HL-60 (cell line): ENCODE measurements around the gene TNPO3.

Experiments used
- DNase-seq, 2 experiments: peaks; one replicate each; pipeline ENCODE4 v3.0.0-alpha.2; 2010 to 2020; ENCODE audit warnings: low read depth in 1 of 2, low spot score in 1 of 2
- H3K27ac ChIP-seq: fragments of 250-450 bp; sonication (Bioruptor Pico); replicated peaks from 2 replicates; pipeline ENCODE4 v1.5.1; 2020; ENCODE audit warnings: mild to moderate bottlenecking, moderate library complexity
- H3K27me3 ChIP-seq: fragments of 250-450 bp; sonication (Bioruptor Pico); 2 replicates; pipeline ENCODE4 v1.5.1; 2021; ENCODE audit warnings: mild to moderate bottlenecking, moderate library complexity; ENCODE audit not compliant: insufficient read depth, poor library complexity, severe bottlenecking
- H3K4me3 ChIP-seq: replicated peaks from 2 replicates; pipeline ENCODE4 v1.5.1; 2011; ENCODE audit warnings: mild to moderate bottlenecking, control low read depth, low read length; ENCODE audit not compliant: insufficient read depth
- CTCF ChIP-seq: IDR thresholded peaks from one replicate; pipeline ENCODE4 v1.5.1; 2011; ENCODE audit warnings: low read length, control low read depth, inconsistent platforms; ENCODE audit not compliant: insufficient read depth
- GABPA ChIP-seq: IDR thresholded peaks from 2 replicates; pipeline ENCODE4 v1.6.1; 2012; ENCODE audit warnings: low read depth
- POLR2AphosphoS5 ChIP-seq: IDR thresholded peaks from 2 replicates; pipeline ENCODE4 v1.6.1; 2012; ENCODE audit warnings: low read depth
- SPI1 ChIP-seq: IDR thresholded peaks from 2 replicates; pipeline ENCODE4 v1.6.1; 2012; ENCODE audit warnings: low read depth, mild to moderate bottlenecking, borderline replicate concordance
- TF ChIP-seq, protein P1 (sequence below): IDR thresholded peaks from 2 replicates; pipeline ENCODE4 v1.6.1; 2012; ENCODE audit warnings: low read depth; ENCODE audit not compliant: insufficient replicate concordance

Gene TNPO3

GRCh38 chr7:128948312-128948973, 106.5 kb downstream of the TNPO3 start:
- TF ChIP-seq POLR2AphosphoS5 (peak; percentile 98), GABPA (no peak; the same call in 1 of the 2 replicates), CTCF (no peak)
- TF ChIP-seq, protein P1, sequence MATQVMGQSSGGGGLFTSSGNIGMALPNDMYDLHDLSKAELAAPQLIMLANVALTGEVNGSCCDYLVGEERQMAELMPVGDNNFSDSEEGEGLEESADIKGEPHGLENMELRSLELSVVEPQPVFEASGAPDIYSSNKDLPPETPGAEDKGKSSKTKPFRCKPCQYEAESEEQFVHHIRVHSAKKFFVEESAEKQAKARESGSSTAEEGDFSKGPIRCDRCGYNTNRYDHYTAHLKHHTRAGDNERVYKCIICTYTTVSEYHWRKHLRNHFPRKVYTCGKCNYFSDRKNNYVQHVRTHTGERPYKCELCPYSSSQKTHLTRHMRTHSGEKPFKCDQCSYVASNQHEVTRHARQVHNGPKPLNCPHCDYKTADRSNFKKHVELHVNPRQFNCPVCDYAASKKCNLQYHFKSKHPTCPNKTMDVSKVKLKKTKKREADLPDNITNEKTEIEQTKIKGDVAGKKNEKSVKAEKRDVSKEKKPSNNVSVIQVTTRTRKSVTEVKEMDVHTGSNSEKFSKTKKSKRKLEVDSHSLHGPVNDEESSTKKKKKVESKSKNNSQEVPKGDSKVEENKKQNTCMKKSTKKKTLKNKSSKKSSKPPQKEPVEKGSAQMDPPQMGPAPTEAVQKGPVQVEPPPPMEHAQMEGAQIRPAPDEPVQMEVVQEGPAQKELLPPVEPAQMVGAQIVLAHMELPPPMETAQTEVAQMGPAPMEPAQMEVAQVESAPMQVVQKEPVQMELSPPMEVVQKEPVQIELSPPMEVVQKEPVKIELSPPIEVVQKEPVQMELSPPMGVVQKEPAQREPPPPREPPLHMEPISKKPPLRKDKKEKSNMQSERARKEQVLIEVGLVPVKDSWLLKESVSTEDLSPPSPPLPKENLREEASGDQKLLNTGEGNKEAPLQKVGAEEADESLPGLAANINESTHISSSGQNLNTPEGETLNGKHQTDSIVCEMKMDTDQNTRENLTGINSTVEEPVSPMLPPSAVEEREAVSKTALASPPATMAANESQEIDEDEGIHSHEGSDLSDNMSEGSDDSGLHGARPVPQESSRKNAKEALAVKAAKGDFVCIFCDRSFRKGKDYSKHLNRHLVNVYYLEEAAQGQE = peak; percentile 25
- Histone ChIP-seq H3K27me3 (no peaks in the 10 kb centered on the region), H3K27ac (peak overlapping the region; percentile 55), H3K4me3 (no peak overlapping the region)
- peak; percentile 90 to 97 for DNase-seq

DNA sequence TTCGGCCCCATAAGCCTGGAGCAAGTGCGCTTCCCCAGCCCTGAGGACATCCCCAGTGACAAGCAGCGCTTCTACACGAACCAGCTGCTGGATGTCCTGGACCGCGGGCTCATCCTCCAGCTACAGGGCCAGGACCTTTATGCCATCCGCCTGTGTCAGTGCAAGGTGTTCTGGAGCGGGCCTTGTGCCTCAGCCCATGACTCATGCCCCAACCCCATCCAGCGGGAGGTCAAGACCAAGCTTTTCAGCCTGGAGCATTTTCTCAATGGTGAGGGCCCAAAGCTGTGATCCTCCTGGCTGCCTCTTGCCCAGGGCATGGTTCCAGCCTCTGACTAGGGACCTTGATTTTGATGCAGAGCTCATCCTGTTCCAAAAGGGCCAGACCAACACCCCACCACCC, 107.1 kb downstream of the TNPO3 start:
- TF ChIP-seq GABPA (no peak), POLR2AphosphoS5 (no peak), CTCF (no peak), SPI1 (no peak)
- TF ChIP-seq, protein P1 = no peak
- Histone ChIP-seq H3K27me3 (no peaks in the 10 kb centered on the region), H3K4me3 (no peak overlapping the region), H3K27ac (no peak overlapping the region)
- DNase-seq = no peak

DNA sequence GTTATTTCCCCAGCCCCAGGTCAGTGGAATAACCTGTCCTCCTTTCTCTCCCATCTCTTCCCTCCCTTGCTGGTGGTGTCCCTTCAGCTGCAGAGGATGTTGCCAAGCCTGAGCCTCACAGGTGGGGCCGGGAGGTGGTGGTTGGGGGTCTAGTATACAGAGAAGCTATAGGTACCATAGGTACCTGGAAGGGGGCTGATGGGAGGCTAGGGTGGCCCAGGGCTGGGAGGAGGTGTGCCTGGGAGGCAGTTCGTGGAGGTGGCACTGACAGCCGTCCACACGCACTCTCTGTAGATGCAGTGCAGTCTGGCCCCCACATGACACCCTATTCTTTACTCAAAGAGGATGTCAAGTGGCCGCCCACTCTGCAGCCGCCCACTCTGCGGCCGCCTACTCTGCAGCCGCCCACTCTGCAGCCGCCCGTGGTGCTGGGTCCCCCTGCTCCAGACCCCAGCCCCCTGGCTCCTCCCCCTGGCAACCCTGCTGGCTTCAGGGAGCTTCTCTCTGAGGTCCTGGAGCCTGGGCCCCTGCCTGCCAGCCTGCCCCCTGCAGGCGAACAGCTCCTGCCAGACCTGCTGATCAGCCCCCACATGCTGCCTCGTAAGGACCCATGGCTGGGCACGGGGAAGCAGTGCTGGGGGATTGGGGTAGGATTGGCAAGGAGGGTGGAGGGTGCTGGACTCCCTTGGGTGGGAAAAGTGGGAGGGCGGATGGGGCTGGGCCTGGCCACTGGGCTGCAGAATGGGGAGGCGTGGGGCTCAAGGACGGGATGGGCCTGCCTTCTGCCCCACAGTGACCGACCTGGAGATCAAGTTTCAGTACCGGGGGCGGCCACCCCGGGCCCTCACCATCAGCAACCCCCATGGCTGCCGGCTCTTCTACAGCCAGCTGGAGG, 107.7 kb downstream of the TNPO3 start:
- TF ChIP-seq POLR2AphosphoS5 (no peak), GABPA (no peak), CTCF (no peak), SPI1 (no peak)
- TF ChIP-seq, protein P1 = no peak
- Histone ChIP-seq H3K27me3 (no peaks in the 10 kb centered on the region), H3K27ac (no peak overlapping the region), H3K4me3 (no peak overlapping the region)
- DNase-seq = no peak
